Measurements from ENCODE around the gene WDR74.

- TF ChIP-seq EP300 (IDR thresholded peaks at IDR 0.05) (no peak), CTCF (IDR thresholded peaks at IDR 0.05) (no peak), POLR2A (IDR thresholded peaks at IDR 0.05) (no peak), POLR2AphosphoS5 (IDR thresholded peaks at IDR 0.05) (no peak)
Measured at GRCh38 chr11:62830904-62831519, 8.4 kb downstream of the WDR74 start.

Measured in gastroesophageal sphincter (tissue), 3 donors.